Testis (tissue), 3 donors: ENCODE results near the gene SPAG6. TPM values are rescaled to one million over a fixed set of nuclear protein-coding genes. Genes with fewer than 3 reads are reported as not detected.

Experiments
- DNase-seq: peaks from one replicate; pipeline ENCODE4 v3.0.0-alpha.2; 2019
- H3K27ac ChIP-seq, 2 donors: fragments of 200-600 bp; sonication (generic); one replicate each; pipeline ENCODE4 v1.5.1; 2019
- H3K27me3 ChIP-seq: fragments of 200-600 bp; sonication (generic); one replicate; pipeline ENCODE4 v1.5.1; 2019
- H3K36me3 ChIP-seq: fragments of 200-600 bp; sonication (generic); one replicate; pipeline ENCODE4 v1.5.1; 2017; ENCODE audit warnings: low read depth; ENCODE audit errors: missing control alignments
- H3K4me1 ChIP-seq: fragments of 200-600 bp; sonication (generic); one replicate; pipeline ENCODE4 v1.5.1; 2019
- H3K4me3 ChIP-seq, 2 donors: fragments of 200-600 bp; sonication (generic); one replicate each; pipeline ENCODE4 v1.5.1; 2017 to 2019
- H3K9me3 ChIP-seq: fragments of 200-600 bp; sonication (generic); one replicate; pipeline ENCODE4 v1.5.1; 2017
- CTCF ChIP-seq, 3 experiments: fragments of 450-650 bp in 2 of 3; fragments of 200-600 bp in 1 of 3; sonication (generic) in 1 of 3; IDR thresholded peaks; one replicate each; pipeline ENCODE4 v1.5.1; 2016 to 2019; ENCODE audit warnings: antibody characterized with exemption in 3 of 3, mild to moderate bottlenecking in 2 of 3, moderate library complexity in 1 of 3
- POLR2A ChIP-seq: fragments of 450-650 bp; IDR thresholded peaks from one replicate; pipeline ENCODE4 v1.6.1; 2017; ENCODE audit warnings: antibody characterized with exemption, mild to moderate bottlenecking, moderate library complexity
- WGBS, 2 donors: methylation state at CpG; one replicate each; pipeline ENCODE4 v1.1.5; 2018; 5-methylcytosine and 5-hydroxymethylcytosine counted together
- intact Hi-C: fragments of 100-400 bp; cut with DNase I; formaldehyde crosslinking; loops from one replicate; pipeline ENCODE4 v1.15.1; 2023; ENCODE audit warnings: low total_unique reads
- polyA plus RNA-seq: library from polyadenylated mRNA; stranded (reverse); fragments of 350-450 nt; fragmentation: Illumina TruSeq; extraction: RNeasy Lipid Tissue Mini Kit (QIAGEN cat#74804); gene quantifications from one replicate; pipeline ENCODE4 v1.2.3, GENCODE V29; 2014; ENCODE audit warnings: low read depth, low replicate concordance; ENCODE audit not compliant: insufficient read depth
- total RNA-seq, 2 donors: library from RNA; depleted of rRNA; stranded (reverse); fragments of >200 nt; gene quantifications; one replicate each; pipeline ENCODE4 v1.2.3, GENCODE V29; 2016

Gene SPAG6
- total and polyA plus RNA-seq, 3 donors from 2014 or later: 77.4 to 258 (median 103) TPM

DNA sequence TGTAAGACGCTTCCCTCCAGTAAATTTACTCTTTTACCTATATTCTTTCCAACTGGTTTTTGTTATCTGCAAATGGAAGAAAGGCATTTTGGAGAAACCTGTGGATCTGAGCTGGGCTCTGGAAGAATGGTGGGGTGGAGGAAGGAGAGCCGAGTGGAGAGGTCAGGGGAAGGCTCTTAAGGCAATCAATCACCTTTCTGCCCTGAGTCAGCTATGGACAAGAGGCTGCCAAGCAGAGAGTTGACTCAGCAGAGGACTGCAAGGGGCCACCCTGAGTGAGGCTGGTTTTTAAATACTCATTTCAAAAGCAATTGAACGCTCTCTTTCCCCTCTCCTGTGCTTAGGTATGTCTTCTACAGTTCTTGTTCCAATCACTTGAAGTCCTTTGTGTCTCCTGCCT lies 81.8 kb downstream of the SPAG6 start:
- DNase-seq: no peak
- H3K4me3 ChIP-seq: no peak overlapping the region
- no peaks in the 10 kb centered on the region for H3K27me3 ChIP-seq
- H3K27ac ChIP-seq: no peak overlapping the region
- H3K36me3 ChIP-seq: no peaks in the 10 kb centered on the region
- no peaks in the 10 kb centered on the region for H3K9me3 ChIP-seq
- WGBS, 2 donors: 77 to 81% methylated on average over 3 of the region's 3 CpGs
- TF ChIP-seq CTCF (IDR thresholded peaks at IDR 0.05) (no peak), POLR2A (no peak)
- intact Hi-C loops: no loop called here
- no peaks in the 10 kb centered on the region for H3K4me1 ChIP-seq

DNA sequence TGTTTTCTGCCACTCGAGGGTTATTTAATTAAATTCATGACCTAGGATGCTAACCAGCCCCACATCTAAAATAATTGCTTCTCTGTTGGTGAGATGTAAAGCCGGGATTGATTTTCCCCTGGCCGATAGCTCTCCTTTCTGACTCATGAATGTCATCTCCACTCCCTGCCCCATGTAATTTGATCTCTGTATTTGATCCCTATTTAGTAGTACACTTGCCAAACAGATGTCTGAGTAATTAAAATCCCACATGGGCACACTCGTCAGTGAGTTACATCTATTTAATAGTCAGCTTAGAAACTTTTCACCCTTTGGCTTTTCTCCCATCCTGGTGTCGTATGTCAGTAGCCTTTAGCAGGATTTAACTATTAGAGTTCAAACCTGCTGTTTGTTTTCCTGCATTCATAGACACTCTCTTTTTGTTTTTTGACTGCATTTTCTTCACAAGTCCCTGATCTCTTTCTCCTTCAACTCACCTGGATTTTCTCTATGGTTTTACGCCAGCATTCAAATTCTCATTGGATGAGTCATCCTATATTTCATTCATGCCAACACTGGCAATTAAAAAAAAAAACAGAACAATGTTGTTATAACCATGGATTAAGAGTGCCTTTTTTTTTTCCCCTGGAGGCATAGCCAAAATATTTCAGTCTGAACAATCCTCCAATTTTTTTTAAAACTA lies 82.7 kb downstream of the SPAG6 start:
- no peaks in the 10 kb centered on the region for H3K4me1 ChIP-seq
- H3K36me3 ChIP-seq: no peaks in the 10 kb centered on the region
- no peak overlapping the region for H3K4me3 ChIP-seq
- no peaks in the 10 kb centered on the region for H3K27me3 ChIP-seq
- WGBS, 2 donors: 39 to 40% methylated on average over 6 of the region's 6 CpGs
- no peak for TF ChIP-seq POLR2A
- no peak for TF ChIP-seq CTCF (IDR thresholded peaks at IDR 0.05)
- DNase-seq: no peak
- H3K27ac ChIP-seq: no peak overlapping the region
- no peaks in the 10 kb centered on the region for H3K9me3 ChIP-seq
- intact Hi-C loops: no loop called here

DNA sequence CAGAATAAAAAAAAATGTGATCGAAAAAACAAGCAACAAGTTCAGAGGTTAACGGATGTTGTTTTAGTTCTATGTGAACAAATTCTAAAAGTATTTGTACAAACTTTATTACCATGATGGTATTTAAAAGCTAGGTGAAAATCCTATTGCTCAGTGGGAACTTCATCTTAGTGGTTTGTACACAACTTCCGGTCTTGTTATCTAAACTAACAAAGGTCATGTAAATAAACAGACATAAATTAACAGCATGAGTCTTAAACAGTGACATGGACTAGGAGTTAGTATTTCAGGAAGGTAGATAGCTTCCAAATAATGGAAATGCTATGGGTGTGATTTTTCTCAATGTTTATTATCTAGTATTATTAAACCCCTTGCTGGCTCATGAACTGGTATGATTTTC lies 83.8 kb downstream of the SPAG6 start:
- 65 to 76% methylated on average over 3 of the region's 3 CpGs for WGBS, 2 donors
- H3K4me3 ChIP-seq: no peak overlapping the region
- TF ChIP-seq POLR2A (no peak), CTCF (IDR thresholded peaks at IDR 0.05) (no peak)
- H3K27me3 ChIP-seq: no peaks in the 10 kb centered on the region
- H3K9me3 ChIP-seq: no peaks in the 10 kb centered on the region
- no peaks in the 10 kb centered on the region for H3K36me3 ChIP-seq
- H3K27ac ChIP-seq: no peak overlapping the region
- no peak for DNase-seq
- no peaks in the 10 kb centered on the region for H3K4me1 ChIP-seq
- intact Hi-C loops: no loop called here

- DNase-seq: no peak
- WGBS, 2 donors: 80 to 83% methylated on average over 8 of the region's 8 CpGs
- H3K27me3 ChIP-seq: no peaks in the 10 kb centered on the region
- intact Hi-C loops: loop anchor here (10.0 kb wide), 1 partner anchor 85 kb away; the partner anchor contains the start of gene SPAG6
- no peak overlapping the region for H3K4me3 ChIP-seq
- TF ChIP-seq CTCF (IDR thresholded peaks at IDR 0.05) (no peak), POLR2A (no peak)
- H3K4me1 ChIP-seq: no peaks in the 10 kb centered on the region
- no peaks in the 10 kb centered on the region for H3K9me3 ChIP-seq
- H3K27ac ChIP-seq: no peak overlapping the region
- H3K36me3 ChIP-seq: no peaks in the 10 kb centered on the region
These were observed 84.7 kb downstream of the SPAG6 start for GRCh38 chr10:22429981-22430421.

DNA sequence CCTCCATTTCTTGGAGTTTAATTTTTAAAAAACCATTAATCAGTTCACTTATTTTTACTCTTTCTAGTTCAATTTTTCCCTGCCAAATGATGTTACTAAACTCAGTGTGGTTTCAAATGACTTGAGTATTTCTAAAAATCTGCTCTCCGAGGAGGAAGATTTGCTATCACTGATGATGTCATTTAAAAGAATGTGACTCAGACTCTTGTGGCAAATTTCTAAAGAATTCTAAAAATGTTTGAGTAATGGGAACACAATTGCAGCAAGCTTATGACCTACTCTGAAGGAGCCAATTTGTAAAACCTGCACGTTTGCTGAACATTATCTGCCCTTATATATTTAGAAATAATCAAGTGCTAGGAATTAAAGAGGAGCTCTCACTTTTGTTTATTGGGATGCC lies 88.6 kb downstream of the SPAG6 start:
- H3K36me3 ChIP-seq: no peaks in the 10 kb centered on the region
- no peaks in the 10 kb centered on the region for H3K9me3 ChIP-seq
- DNase-seq: no peak
- no peaks in the 10 kb centered on the region for H3K27me3 ChIP-seq
- no peak for TF ChIP-seq CTCF (IDR thresholded peaks at IDR 0.05)
- H3K4me1 ChIP-seq: peaks cover 11% of the 10 kb centered on the region
- 22 to 32% methylated on average over 2 of the region's 2 CpGs for WGBS, 2 donors
- no peak overlapping the region for H3K4me3 ChIP-seq
- intact Hi-C loops: loop anchor here (10.0 kb wide), 1 partner anchor 89 kb away; the partner anchor contains the start of gene SPAG6
- no peak overlapping the region for H3K27ac ChIP-seq
